ENCODE measurements around the gene DNM2.
A peak's percentile ranks its signal among the peaks of the same experiment; 100 is the strongest.

DNM2 gene

DNA sequence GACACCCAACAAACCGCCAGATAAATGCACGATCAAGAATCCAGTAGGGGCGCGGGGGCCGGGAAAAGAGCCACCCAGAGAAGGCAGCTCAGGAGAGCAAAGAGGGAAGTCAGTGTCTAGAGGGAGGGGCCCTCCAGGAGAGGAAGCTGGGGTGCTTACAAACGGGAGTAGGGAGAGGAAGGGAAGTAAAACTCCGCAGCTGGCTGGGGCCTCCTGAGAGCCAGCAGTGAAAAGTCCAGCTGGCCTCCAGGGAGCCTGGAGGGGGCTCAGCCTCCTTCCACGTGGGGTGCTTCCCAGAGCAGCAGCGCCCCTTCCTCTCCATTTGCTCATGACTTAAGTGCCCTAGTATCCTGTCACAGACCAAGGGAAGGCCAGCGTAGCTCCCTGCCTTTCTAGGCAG lies 66.4 kb downstream of the DNM2 start:
- no peak for DNase-seq

DNA sequence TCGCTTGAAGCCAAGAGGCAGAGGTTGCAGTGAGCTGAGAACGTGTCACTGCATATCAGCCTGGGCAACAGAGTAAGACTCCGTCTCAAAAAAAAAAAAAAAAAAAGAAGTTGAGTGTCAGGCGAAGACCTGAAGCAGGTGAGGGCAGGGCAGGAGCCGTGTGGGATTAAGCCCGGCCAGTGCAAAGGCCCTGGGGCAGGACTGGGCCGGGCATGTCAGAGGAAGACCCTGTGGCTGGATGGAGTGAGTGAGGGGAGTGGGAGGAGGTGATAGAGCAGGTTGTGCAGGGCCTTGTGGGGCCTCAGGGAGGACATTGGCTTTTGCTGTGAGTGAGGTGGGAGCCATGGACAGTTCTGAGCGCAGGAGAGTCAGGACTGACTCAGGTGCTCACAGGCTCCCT lies 70.3 kb downstream of the DNM2 start:
- DNase-seq = no peak

DNA sequence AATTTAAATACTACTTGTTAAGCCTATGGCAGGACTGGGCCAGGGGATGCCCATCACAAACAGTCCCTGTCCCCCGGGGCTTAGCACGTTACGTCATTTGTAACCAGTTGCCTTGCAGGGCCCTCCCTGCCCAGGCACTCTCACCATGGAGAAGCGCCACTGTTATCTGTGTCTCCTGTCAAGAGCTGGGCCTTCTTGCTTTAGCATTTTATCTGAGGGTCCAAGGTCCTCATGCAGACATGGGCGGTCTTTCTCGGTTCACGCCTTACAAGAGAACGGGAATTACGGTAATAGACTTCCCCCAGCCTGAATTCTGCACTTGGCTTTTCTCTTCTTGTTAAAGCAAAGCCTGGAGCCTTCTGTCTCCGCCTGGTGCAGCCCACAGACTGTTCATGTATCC lies 72.0 kb downstream of the DNM2 start:
- no peak for DNase-seq

DNA sequence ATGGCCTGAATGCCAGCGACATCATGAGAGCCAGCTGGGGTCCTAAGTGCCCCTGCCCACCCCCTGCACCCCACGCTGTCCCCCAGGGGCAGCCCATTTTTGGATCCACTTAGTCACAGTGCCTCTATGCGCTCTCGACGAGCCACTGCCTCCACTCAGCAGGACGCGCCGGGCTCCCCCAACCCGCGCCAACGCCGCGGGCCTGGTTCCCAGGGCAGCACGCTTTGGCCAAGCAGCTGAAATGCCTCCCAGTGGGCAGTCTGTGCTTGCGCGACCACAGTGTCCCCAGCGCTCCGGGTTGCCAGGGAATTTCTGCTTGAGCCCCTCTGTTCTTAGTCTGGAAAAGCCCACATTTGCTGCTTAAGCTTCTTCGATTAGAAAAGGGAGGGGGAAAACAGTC lies 78.8 kb downstream of the DNM2 start:
- DNase-seq = no peak

DNA sequence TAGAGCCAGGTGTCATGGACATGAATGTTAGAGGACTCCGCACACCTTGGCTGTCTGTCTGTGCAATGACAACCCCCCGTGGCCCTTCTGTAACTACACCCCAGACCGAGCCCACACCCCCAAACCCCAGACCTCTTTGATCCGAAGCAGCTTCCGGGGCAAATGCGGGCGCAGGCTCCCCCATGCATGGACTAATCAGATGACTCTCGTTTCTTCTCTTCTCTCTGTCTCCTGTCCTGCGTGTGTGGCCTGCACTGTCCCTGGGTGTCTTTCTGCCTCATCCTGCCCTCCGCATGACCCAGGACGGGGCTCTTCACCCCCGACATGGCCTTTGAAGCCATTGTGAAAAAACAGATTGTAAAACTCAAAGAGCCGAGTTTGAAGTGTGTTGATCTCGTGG lies 79.2 kb downstream of the DNM2 start:
- DNase-seq = no peak

DNA sequence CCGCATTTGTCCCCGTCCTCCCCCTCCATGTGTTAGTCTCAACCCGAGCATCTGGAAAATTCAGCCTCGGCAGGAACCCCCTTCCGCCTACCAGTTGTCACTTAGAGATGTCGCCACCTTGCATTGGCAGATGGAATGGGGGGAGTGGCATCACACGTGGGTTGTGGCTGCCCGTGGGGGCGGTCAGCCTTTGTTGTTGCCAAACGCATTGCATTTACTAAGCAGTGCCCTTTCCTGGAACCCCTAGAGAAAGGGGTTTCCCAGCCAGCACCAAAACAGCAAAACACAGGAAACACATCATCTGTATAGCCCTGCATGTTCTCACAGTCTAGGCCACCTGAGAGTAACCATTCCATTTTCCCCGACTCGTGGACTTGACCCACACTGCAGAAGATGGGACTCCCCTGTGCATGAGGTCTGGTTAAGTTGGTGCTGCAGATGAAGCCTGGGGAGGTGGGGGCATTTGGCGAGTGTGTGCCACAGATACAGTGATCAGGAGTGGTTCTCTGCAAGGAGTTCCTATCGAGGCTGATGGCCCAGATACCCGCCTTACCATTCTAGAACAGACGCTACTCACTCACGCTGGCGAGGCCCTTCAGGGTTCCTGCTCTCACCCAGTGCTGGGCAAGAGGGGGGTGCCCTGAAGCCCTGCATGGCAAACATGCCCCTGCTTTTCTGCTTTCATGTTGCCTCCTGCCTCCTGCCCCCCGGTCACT lies 79.8 kb downstream of the DNM2 start:
- DNase-seq = no peak

DNA sequence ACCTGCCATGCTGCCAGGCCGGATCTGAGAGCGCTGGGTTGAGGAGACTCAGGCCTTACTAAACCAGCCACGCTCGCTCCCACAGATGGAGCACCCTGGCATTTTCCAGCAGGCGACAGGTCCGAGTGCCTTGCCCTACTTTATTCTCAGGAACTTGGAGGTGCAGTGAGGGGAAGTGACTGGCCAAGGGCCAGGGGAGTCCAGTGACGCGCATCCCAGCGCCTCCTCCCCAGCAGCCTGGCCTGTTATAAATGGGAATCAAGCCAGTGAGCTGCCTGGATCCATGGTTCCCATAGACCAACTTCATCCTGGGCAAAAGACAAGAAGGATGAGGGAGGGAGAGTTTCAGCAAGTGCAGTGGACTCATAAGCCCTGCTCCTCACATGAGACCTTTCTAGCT lies 82.6 kb downstream of the DNM2 start:
- no peak for DNase-seq

DNA sequence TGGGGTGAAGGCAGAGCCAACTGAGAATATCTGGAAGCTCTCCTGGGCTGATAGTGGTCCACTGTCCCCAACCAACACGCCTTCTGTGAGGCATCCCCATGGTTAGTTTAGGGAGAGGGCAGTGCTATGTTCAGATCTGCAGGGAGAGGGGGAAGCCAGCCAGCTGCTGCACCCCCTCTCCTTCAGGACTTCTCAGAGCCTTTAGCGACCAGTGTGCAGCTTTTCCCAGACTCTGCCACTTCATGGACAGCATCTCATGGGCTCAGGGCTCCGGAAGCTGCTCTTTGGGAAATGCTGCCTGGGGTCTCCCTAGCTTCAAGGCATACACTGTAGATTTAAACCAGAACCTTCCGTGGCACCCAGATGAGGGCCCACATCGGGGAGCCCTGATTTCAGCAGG lies 84.6 kb downstream of the DNM2 start:
- DNase-seq = no peak

DNA sequence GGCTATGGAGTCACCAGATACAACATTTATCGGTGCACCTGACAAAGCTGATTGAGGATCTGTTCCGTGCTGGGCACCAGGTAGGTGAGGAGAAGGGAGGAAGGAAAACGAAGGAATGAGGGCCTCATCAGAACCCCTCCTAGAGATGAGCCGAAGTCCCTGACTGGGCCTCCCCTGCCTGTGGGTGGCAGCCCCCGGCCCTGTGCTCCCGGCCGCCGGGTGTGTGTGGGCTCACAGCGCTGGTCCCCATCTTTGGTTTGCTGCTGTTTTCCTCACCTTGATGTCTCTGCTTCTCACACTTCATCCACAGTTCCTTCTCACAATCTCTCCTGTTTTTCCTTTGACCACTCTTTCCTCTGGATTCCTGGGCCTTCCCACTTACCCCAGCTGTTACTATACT lies 85.4 kb downstream of the DNM2 start:
- no peak for DNase-seq

DNA sequence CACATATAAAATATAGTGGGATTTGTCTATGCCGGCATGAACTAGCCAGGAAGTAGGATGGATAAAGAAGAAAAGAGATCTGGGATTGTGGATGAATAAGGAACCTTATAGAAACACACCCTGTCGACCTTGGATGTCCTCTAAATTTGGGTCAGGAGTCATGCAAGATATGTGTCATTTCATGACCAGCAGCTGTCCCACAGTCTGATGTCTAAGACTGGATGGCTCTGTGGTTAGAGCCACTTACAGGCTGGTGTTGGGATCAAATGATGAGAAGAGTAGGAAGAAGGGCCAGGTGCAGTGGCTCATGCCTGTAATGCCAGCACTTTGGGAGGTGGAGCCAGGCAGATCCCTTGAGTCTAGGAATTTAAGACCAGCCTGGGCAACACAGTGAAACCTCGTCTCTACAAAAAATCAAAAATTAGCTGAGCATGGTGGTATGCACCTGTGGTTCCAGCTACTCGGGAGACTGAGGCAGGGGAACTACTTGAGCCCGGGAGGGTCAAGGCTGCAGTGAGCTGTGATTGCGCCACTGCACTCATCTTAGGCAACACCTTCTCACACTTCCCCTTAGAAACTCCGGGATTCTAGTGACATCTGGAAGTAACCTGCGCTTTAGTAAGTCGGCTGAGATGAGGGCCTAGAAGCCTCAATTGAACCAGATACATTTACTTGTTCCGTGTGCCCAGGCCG lies 87.3 kb downstream of the DNM2 start:
- no peak for DNase-seq

DNA sequence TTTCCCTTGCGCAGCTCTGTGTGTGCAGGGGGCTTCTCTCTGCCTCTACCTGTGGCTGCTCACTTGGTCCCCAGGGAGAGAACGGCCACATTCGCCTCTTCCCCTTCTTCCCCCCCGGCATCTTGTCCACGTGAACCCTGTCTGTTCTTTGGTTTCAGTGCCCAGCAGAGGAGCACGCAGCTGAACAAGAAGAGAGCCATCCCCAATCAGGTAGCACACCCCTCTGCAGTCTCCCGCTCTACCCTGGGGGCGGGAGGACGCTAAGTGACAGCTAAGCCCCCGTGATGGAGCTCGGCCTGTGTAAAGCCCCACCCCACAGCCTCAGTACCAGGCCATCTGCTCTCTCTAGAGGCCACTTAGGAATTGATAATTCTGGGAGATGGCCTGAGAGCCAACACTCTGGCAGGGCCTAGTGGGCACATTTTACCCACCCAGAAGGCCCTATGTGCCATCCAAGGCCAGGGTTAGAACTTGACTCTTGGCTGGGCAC lies 87.9 kb downstream of the DNM2 start:
- no peak for DNase-seq

DNA sequence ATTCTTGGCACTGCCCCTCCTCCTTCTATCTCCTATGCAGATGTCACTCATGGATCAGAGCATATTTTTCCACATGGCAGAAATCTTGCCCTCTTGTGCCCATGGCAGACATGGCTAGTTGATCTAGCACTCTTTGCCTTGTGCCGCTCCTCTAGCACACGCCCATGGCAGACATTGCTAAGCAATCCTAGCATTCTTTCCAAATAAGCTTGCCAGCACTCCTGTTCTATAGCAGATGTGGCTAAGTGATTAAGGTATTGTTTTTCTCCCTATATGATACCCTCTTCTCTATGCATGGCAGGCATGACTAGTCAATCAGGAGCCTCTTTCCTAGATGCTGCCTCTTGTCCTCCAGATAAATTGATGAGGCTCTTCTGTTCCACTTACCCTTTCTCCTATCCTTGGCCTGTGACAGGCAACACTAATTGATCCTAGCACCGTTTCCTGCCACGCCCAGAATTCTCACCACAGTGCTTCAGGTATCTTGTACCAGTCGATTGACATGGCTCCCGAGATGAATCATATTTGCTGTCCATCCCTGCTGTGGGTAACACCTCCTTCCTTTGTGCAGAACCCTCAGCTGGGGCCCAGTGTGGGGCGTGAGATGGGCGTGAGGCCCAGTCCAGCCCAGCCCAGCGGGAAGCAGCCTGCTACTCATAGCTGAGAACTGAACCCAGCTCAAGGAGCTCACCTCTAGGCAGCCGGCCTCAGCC lies 91.2 kb downstream of the DNM2 start:
- peak in 1 of 2 experiments; percentile 9 for DNase-seq

DNA sequence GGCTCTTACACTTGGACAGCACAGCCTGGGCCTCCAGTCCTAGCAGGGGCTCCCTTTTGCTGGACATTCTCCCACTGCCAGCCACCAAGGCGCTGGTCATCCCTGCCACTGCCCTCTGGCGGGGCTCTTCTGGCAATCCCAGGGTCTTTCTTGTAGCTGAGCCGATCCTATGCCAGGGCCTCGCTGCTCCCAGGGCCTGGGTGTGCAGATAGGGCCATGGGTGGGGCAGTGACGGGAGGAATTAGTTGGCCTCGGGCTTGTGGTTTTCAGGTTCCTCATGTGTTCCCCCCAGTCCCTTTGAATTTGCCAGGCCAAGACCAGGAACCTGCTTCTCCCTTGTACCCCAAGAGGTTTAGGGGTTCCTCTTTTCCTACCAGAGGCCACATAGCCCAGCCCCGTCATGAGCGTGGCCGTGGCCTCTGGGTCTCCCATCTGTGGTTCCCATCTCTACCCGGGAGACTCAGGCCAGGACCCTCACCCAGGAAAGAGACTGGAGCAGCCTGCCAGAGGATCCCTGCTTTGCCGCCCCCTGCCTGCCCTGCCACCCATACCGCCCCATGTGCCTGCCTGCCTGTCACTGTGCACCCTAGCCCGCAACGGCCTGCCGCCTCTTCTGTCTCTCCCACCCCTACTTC lies 91.9 kb downstream of the DNM2 start:
- no peak for DNase-seq

DNA sequence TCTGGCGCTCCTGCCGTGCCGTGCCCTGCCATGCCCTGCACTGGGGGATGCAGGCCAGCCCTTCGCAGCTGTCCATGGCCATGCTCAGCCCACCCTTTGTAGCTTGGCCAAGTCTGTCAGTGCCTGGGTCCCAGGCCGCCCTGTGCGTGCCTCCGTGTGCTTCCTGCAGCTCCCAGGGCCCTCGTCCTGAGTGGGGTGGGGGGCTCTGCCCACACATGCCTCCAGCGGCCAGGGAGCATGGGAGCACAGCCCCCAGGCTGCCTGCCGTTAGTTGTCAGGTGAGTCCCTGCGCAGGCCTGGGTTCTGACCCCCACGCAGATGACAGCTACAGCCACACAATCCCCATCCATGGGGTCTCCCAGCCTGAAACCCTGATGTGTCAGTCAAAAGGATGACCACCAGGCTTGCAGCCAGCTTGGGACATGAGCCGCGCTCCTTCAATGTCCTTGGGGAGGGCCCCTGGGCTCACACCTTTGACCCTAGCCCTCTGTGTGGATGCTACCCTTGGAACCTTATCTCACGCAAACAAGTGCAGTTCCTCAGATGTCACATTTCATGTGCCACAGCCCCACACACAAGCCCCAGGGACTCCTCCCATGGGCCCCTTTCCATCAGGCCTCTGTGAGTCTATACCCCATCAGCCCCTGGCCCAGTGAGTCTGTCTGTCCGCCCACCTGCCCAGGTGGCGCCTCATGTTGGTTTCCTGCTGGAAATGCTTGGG lies 93.7 kb downstream of the DNM2 start:
- no peak for DNase-seq

DNA sequence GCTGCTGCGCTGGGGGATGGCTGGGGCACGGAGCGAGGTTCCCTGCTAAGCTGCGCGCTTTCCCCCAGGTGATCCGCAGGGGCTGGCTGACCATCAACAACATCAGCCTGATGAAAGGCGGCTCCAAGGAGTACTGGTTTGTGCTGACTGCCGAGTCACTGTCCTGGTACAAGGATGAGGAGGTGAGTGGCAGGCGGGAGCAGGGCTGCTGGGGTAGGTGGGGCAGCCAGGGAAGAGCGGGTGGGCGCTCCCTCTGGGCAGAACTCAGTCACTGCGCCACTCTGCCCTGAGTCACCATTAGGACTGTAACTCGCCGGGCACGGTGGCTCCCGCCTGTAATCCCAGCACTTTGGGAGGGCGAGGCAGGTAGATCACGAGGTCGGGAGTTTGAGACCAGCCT lies 94.3 kb downstream of the DNM2 start:
- DNase-seq = no peak

DNA sequence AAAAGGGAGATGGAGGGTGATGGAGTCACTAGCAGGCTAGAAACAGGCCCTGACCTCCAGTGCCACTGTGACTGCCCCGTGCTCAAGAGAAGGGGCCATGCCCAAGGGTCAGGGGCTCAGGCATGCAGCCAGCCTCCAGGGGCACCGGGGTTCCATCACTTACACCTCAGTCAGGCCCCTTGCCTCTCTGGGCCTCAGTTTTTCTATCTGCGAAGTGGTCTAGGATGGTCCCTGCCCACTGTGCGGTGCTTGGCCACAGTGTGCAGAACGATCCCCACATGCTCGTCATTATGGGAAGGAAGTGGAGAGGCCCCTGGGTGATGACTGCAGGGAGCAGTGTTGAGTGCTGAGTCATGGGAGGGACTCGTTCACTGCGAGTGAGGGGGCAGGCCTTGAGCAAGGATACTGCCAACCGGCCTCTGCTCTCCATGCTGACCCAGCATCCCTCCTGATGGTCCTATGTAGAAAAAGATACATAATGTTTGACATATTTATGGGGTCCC lies 95.1 kb downstream of the DNM2 start:
- DNase-seq = peak; percentile 72 to 76

DNA sequence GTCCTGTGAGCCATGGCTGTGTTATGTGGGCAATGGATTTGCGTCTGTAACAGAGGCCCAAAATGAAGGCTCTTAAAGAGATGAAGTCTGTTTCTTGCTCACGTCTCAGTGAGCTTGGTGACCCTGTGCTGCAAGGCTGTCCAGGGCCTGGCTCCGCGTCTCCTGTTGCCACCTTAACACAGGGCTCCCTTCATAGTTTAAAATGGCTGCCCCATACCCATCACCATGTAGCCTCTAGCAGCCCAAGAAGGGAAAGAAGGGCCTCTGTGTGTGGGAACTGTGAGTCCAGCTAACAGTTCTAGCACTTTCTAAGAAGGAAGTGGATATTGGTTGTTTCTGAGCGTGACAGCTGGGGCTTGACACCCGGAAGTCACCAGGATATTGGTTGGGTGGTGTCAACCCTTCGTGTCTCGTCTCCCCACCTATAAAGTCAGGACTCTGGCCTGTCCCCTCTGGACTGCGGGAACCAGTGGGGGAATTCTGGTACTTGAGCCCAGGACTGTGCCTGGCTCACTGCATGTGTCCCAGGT lies 97.2 kb downstream of the DNM2 start:
- no peak for DNase-seq

DNA sequence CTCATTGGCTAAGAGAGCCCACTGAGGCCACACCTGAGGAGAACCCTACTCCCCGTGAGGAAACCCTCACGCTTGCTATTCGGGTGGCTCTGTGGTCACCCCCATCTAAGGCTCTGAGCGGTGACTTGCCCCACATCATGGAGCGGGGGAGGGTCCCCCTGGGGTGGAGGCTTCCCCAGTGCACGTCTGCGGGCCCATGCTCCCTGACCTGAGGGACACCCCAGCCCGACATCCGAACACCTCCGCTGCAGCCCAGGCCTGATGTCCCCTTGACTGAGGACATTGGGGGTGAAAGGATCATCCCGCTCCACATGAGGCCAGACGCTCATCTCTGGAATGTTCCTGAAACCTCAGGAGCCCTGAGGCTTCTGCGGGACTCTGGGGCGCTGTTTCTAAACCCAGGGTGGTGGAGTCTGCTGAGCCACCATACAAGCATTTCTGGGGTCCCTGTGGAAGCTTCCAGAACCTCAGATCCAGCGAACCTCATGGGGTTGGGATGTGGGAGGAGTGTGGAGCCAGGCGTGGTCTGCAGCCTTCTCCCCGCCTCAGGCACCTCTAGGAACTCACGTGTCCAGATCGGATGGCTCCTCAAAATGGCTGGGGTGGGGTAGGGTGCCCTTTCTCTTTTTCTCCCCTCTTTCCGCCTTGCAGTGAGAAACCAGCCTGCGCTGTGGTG lies 98.2 kb downstream of the DNM2 start:
- DNase-seq = no peak

DNA sequence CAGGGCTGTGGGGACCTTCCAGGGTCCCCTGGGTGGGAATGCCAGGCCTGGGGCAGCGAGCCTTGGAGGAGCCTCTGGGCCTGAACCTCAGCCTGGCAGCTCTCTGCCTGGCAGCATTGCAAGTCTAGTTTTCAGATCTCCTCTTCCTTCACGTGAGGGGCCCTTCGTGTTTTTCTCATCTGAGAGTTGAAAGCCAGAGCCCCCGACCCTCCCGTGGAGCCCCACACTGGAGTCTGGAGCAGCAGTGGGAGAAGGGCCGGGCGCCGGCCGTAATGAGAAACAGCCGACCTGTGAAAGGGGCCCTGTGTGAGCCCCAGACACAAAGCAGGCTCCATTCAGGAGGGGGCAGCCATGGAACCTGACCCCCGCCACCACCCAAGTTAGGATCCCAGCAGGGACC lies 98.8 kb downstream of the DNM2 start:
- DNase-seq = no peak

DNA sequence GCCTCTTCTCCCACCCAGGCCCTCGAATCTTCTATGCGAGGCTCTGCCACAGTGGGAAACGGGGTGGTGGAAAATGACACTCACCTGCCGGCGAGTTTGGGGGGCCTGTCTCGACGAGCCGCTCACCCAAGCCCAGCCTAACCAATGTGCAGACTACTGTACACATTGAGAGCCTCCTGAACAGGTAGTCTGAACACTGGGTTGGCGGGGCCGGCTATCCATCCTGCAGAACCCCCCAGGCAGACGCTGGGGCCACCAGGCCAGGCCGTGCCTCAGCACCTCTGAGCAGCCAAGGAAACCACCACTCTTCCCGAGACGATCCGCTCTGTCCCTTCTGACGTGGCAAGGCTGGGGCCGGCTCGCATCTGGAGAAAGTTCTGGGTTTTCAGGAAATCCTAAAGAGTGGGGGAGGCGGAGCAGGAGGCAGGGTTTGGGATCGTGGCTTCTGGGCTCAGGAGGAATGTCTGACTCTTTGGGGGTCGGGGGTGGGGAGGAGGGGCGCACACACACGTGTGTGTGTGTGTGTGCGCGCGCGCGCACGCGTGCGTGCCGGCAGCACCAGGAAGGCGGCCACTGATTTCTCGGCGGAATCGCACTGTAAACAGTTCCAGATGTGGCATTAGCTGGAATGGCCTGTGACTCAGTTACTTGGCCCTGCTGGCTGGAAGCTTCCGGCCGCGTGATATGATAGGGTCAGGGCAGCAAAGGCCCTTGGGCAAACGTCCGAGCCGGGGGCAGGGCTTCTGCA lies 99.6 kb downstream of the DNM2 start:
- no peak for DNase-seq
